ENCODE measurements around the gene PIP4K2A. TPM values are rescaled to one million over a fixed set of nuclear protein-coding genes. Genes with fewer than 3 reads are reported as not detected.

Gene PIP4K2A
- polyA plus RNA-seq, 1 experiment = 24.1 TPM

DNA sequence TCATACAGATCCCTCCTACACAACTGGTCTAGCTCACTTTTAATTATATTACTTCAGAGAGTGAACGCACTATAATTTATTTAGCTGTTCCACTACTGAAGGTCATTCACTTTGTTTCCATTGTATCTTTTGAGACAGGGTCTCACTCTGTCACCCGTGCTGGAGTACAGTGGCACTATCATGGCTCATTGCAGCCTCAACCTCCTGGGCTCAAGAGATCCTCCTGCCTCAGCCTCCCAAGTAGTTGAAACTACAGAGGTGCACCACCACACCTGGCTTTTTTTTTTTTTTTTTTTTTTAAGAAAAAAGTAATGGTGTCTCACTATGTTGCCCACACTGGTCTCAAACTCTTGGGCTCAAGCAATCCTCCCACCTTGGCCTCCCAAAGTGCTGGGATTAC lies 49.0 kb downstream of the PIP4K2A start:
- TF ChIP-seq, protein P1, sequence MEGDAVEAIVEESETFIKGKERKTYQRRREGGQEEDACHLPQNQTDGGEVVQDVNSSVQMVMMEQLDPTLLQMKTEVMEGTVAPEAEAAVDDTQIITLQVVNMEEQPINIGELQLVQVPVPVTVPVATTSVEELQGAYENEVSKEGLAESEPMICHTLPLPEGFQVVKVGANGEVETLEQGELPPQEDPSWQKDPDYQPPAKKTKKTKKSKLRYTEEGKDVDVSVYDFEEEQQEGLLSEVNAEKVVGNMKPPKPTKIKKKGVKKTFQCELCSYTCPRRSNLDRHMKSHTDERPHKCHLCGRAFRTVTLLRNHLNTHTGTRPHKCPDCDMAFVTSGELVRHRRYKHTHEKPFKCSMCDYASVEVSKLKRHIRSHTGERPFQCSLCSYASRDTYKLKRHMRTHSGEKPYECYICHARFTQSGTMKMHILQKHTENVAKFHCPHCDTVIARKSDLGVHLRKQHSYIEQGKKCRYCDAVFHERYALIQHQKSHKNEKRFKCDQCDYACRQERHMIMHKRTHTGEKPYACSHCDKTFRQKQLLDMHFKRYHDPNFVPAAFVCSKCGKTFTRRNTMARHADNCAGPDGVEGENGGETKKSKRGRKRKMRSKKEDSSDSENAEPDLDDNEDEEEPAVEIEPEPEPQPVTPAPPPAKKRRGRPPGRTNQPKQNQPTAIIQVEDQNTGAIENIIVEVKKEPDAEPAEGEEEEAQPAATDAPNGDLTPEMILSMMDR (IDR thresholded peaks at IDR 0.05; ENCODE audit: low read depth, low read length) = no peak
- Histone ChIP-seq H3K4me3 (ENCODE audit: low read depth, low read length) (no peak overlapping the region), H3K27me3 (ENCODE audit: control insufficient read depth, insufficient read depth, low read length) (no peaks in the 10 kb centered on the region), H3K27ac (ENCODE audit: low read depth, low read length) (no peak overlapping the region), H3K9me3 (ENCODE audit: control insufficient read depth, insufficient read depth, low read length) (no peaks in the 10 kb centered on the region)
- ChIA-PET POLR2A (no interaction called here), CTCF (no interaction called here)
- no peak for DNase-seq (ENCODE audit: low read depth, low spot score)

DNA sequence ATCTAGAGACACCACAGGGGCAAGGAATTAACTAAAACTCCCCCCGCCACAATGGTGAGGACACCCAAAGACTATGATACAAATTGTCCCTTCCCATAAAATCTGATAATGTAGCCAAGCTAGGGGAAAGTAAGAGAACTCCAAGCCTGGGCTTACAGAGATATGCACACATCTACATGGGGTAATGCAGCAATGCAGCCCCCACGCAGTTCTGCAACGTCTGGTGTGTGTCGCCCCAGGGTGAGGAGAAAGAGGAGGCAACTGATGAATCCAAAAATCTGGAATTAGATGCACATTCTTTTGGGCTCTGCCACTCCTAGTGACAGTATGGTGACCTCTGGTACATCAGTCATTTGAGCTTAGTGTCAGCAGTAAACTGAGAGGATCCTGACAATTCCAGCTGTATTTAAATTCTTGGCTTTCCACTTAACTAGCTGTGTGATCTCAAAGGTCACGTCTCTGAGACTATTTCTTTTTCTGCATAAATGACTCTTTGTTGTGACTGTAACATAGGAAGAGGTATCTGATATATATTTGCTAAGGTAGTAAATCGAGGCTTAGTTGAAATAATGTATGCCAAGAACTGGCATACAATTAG lies 51.5 kb downstream of the PIP4K2A start:
- Histone ChIP-seq H3K9me3 (ENCODE audit: control insufficient read depth, insufficient read depth, low read length) (no peaks in the 10 kb centered on the region), H3K27me3 (ENCODE audit: control insufficient read depth, insufficient read depth, low read length) (no peaks in the 10 kb centered on the region), H3K27ac (ENCODE audit: low read depth, low read length) (no peak overlapping the region), H3K4me3 (ENCODE audit: low read depth, low read length) (no peak overlapping the region)
- DNase-seq (ENCODE audit: low read depth, low spot score) = no peak
- ChIA-PET POLR2A (no interaction called here), CTCF (no interaction called here)
- TF ChIP-seq, protein P1 (IDR thresholded peaks at IDR 0.05; ENCODE audit: low read depth, low read length) = no peak

DNA sequence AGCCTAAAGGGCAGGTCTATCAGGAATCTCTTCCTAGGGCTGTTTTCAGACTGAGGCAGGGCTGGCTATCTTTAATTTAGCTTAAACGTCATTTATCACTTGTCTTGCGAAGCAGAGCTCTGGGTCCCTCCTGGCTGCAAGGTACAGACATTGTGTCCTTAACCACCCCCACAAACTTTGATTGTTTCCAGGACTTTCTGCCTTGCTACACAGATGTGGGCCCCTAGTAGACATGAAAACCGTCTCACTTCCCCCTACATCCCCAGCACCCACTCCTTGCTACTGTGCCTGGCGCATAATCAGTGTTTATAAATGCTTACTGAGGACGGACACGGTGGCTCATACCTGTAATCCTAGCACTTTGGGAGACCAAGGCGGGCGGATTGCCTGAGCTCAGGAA lies 54.5 kb downstream of the PIP4K2A start:
- ChIA-PET POLR2A (no interaction called here), CTCF (no interaction called here)
- TF ChIP-seq, protein P1 (IDR thresholded peaks at IDR 0.05; ENCODE audit: low read depth, low read length) = no peak
- Histone ChIP-seq H3K9me3 (ENCODE audit: control insufficient read depth, insufficient read depth, low read length) (no peaks in the 10 kb centered on the region), H3K4me3 (ENCODE audit: low read depth, low read length) (no peak overlapping the region), H3K27me3 (ENCODE audit: control insufficient read depth, insufficient read depth, low read length) (no peaks in the 10 kb centered on the region), H3K27ac (ENCODE audit: low read depth, low read length) (no peak overlapping the region)
- no peak for DNase-seq (ENCODE audit: low read depth, low spot score)

DNA sequence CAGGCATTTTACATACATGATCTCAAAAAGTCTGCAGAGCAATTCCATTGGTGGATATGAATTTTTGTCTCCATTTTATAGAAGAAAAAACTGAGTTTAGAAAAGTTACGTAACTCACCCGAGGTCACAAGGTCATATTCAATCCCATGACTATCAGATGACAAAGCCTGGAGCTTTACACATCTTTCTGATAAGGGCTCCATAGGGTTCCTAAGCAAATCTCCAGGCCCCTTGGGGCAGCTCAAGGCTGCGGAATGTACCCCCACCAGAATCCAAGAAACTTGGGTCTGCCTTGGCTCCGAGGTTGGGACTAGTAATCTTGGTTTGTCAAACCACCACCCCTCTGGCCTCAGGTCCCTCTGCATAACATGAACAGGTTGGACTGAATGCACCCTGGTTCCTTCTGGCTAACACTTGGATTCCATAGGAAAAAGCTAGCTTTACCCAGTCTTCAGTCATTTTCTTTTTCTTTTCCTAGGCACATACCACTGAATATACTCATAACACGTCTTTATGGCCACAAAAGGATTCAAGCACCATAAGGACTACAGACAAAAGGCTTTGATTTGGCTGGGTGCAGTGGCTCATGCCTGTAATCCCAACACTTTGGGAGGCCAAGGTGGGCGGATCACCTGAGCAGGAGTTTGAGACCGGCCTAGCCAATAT lies 55.5 kb downstream of the PIP4K2A start:
- CTCF ChIA-PET = interaction anchor here (0.6 to 1.3 kb wide), 2 partner anchors 10 to 158 kb away, joined by 3 to 4 read pairs; no protein-coding TSS in a partner anchor
- Histone ChIP-seq H3K27me3 (ENCODE audit: control insufficient read depth, insufficient read depth, low read length) (no peaks in the 10 kb centered on the region), H3K9me3 (ENCODE audit: control insufficient read depth, insufficient read depth, low read length) (no peaks in the 10 kb centered on the region), H3K27ac (ENCODE audit: low read depth, low read length) (no peak overlapping the region), H3K4me3 (ENCODE audit: low read depth, low read length) (no peak overlapping the region)
- TF ChIP-seq, protein P1 (IDR thresholded peaks at IDR 0.05; ENCODE audit: low read depth, low read length) = no peak
- DNase-seq (ENCODE audit: low read depth, low spot score) = no peak
- POLR2A ChIA-PET = no interaction called here

DNA sequence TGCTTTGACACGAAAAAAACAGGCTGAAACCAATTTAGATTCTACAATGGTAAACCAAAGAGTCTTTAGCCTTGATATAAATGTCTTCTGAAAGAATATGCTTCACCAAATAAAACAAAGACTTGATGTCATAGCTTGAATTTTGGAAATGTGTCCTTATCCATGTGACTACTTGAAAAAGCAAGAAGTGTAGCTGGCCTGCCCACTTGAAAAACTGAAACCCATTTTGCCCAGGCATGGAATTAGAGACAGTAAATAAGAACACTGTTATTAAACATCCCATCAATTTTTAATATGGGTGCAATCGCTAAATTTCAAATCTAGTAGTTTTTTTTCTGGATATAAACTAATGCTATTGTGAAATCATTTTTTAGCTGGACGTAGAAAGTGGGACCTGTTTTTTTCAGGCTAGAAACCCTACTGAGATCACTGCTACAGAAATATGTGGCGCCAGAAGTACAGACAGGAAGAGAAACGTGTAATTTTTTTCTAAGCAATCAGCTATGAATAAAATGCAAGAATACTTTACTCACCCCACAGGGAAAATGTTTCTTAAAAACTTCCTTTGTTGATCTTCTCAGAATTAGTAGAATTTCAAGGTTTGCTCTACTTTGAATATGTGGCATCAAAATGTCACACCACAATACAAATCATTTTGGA lies 56.7 kb downstream of the PIP4K2A start:
- TF ChIP-seq, protein P1 (IDR thresholded peaks at IDR 0.05; ENCODE audit: low read depth, low read length) = no peak
- ChIA-PET POLR2A (no interaction called here), CTCF (interaction anchor here (1.3 kb wide), 2 partner anchors 9 to 332 kb away, joined by 4 read pairs; no protein-coding TSS in a partner anchor)
- Histone ChIP-seq H3K9me3 (ENCODE audit: control insufficient read depth, insufficient read depth, low read length) (no peaks in the 10 kb centered on the region), H3K27ac (ENCODE audit: low read depth, low read length) (no peak overlapping the region), H3K4me3 (ENCODE audit: low read depth, low read length) (no peak overlapping the region), H3K27me3 (ENCODE audit: control insufficient read depth, insufficient read depth, low read length) (no peaks in the 10 kb centered on the region)
- no peak for DNase-seq (ENCODE audit: low read depth, low spot score)
